ENCODE measurements around the gene CCDC78.

The CCDC78 gene

GRCh38 chr16:766008-766819, 40.0 kb upstream of the CCDC78 start:
- TF ChIP-seq FOXP2 (optimal IDR thresholded peaks at IDR 0.05; ENCODE audit: borderline replicate concordance, extremely low read depth, extremely low read length, insufficient read depth): no peak
- no peak for TF ChIP-seq SIN3A (IDR thresholded peaks at IDR 0.05; ENCODE audit: borderline replicate concordance, insufficient read depth, low read length)
- TF ChIP-seq TAF1 (IDR thresholded peaks at IDR 0.05; ENCODE audit: borderline replicate concordance, insufficient read depth, low read length): no peak
- TF ChIP-seq POLR2AphosphoS5 (IDR thresholded peaks at IDR 0.05; ENCODE audit: low read depth, low read length): no peak
- no peak for TF ChIP-seq REST (IDR thresholded peaks at IDR 0.05; ENCODE audit: insufficient read depth in 1 of 2, low read depth in 2 of 2, low read length in 2 of 2)

GRCh38 chr16:765488-765865, 39.2 kb upstream of the CCDC78 start:
- TF ChIP-seq SIN3A (IDR thresholded peaks at IDR 0.05; ENCODE audit: borderline replicate concordance, insufficient read depth, low read length): no peak
- no peak for TF ChIP-seq REST (IDR thresholded peaks at IDR 0.05; ENCODE audit: insufficient read depth in 1 of 2, low read depth in 2 of 2, low read length in 2 of 2)
- no peak for TF ChIP-seq FOXP2 (optimal IDR thresholded peaks at IDR 0.05; ENCODE audit: borderline replicate concordance, extremely low read depth, extremely low read length, insufficient read depth)
- TF ChIP-seq POLR2AphosphoS5 (IDR thresholded peaks at IDR 0.05; ENCODE audit: low read depth, low read length): no peak
- no peak for TF ChIP-seq TAF1 (IDR thresholded peaks at IDR 0.05; ENCODE audit: borderline replicate concordance, insufficient read depth, low read length)

GRCh38 chr16:764848-765487, 38.7 kb upstream of the CCDC78 start:
- TF ChIP-seq FOXP2 (optimal IDR thresholded peaks at IDR 0.05; ENCODE audit: borderline replicate concordance, extremely low read depth, extremely low read length, insufficient read depth): no peak

GRCh38 chr16:764184-764750, 38.0 kb upstream of the CCDC78 start:
- TF ChIP-seq POLR2AphosphoS5 (IDR thresholded peaks at IDR 0.05; ENCODE audit: low read depth, low read length): no peak
- no peak for TF ChIP-seq TAF1 (IDR thresholded peaks at IDR 0.05; ENCODE audit: borderline replicate concordance, insufficient read depth, low read length)
- TF ChIP-seq REST (IDR thresholded peaks at IDR 0.05; ENCODE audit: insufficient read depth in 1 of 2, low read depth in 2 of 2, low read length in 2 of 2): no peak
- no peak for TF ChIP-seq FOXP2 (optimal IDR thresholded peaks at IDR 0.05; ENCODE audit: borderline replicate concordance, extremely low read depth, extremely low read length, insufficient read depth)
- no peak for TF ChIP-seq SIN3A (IDR thresholded peaks at IDR 0.05; ENCODE audit: borderline replicate concordance, insufficient read depth, low read length)

- TF ChIP-seq POLR2AphosphoS5 (IDR thresholded peaks at IDR 0.05; ENCODE audit: low read depth, low read length): no peak
- TF ChIP-seq TAF1 (IDR thresholded peaks at IDR 0.05; ENCODE audit: borderline replicate concordance, insufficient read depth, low read length): no peak
These were observed 37.3 kb upstream of the CCDC78 start for GRCh38 chr16:763369-764183.
